Measurements from ENCODE around the gene OR6X1.

OR6X1 gene, protein sequence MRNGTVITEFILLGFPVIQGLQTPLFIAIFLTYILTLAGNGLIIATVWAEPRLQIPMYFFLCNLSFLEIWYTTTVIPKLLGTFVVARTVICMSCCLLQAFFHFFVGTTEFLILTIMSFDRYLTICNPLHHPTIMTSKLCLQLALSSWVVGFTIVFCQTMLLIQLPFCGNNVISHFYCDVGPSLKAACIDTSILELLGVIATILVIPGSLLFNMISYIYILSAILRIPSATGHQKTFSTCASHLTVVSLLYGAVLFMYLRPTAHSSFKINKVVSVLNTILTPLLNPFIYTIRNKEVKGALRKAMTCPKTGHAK

DNA sequence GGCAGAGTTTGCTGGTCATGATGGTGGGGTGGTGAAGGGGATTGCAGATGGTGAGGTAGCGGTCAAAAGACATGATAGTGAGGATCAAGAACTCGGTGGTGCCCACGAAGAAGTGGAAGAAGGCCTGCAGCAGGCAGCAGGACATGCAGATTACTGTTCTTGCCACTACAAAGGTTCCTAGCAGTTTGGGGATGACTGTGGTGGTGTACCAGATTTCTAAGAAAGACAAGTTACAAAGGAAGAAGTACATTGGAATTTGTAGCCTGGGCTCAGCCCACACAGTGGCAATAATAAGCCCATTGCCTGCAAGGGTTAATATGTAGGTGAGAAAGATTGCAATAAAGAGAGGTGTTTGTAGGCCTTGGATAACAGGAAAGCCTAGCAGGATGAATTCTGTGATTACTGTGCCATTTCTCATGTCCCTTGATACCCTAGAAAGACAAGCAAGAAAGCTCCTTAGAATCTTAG lies at the start of gene OR6X1:
OR6X1 (minus strand) TSS at position 418 of the 468 bp plus-strand sequence; CDS start at position 418, 0 bp downstream.
- Mint-ChIP-seq H3K9me3 (no peaks in the 10 kb centered on the region), H3K36me3 (no peaks in the 10 kb centered on the region), H3K4me3 (no peak within 1 kb of the TSS), H3K27ac (no peak within 1 kb of the TSS), H3K4me1 (no peaks in the 10 kb centered on the region), H3K27me3 (peaks cover 14% of the 10 kb centered on the region)
- ATAC-seq (ENCODE audit: low read depth) = no peak
- DNase-seq (ENCODE audit: low spot score in 2 of 2) = no peak

DNA sequence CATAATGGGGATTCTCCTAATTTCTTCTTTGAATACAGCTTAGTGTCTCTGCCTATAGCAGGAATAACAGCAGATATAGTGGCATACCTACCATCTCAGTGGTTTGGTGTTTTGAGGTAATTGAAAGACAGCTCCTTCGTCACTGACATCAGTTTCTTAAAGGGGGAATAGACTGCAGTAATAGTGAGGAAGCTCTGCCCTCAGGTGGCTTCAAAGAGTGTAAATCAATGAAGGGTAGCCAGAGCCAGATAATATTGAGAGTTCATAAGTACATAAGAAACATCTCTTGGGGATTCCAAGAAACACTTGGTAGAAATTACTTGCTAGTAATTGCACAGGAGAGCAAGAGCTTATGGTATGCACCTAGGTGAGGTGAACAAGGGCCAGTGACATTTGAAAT lies 47.4 kb upstream of the OR6X1 start:
- peaks cover 7% of the 10 kb centered on the region for H3K4me1 Mint-ChIP-seq
- peaks cover 1% of the 10 kb centered on the region for H3K27me3 Mint-ChIP-seq
- no peak for ATAC-seq (ENCODE audit: low read depth)
- H3K4me3 Mint-ChIP-seq = no peak overlapping the region
- H3K9me3 Mint-ChIP-seq = no peaks in the 10 kb centered on the region
- no peak for DNase-seq (ENCODE audit: low spot score in 2 of 2)
- H3K36me3 Mint-ChIP-seq = no peaks in the 10 kb centered on the region
- no peak overlapping the region for H3K27ac Mint-ChIP-seq

DNA sequence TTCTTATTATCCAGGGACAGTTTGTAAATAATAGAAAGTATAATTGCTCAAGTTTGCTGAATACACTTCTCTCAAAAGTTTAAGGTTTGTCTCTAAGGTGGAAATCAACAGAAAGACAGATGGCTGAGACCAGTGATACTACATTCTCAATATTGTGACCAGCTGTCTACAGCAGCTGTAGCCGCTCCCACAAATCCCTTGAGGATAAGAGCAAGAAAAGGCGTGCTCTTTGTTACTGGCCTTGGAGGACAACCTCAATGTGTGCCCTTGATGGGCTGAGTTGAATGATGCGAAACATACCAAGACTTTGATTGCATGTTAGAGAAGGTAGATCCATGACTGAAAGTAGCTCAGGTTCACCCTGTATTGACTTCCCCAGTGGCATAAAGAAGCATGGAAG lies 45.7 kb upstream of the OR6X1 start:
- peaks cover 9% of the 10 kb centered on the region for H3K4me1 Mint-ChIP-seq
- peaks cover 1% of the 10 kb centered on the region for H3K27me3 Mint-ChIP-seq
- no peaks in the 10 kb centered on the region for H3K9me3 Mint-ChIP-seq
- DNase-seq (ENCODE audit: low spot score in 2 of 2) (no peak), ATAC-seq (ENCODE audit: low read depth) (no peak)
- H3K27ac Mint-ChIP-seq = no peak overlapping the region
- no peaks in the 10 kb centered on the region for H3K36me3 Mint-ChIP-seq
- no peak overlapping the region for H3K4me3 Mint-ChIP-seq

DNA sequence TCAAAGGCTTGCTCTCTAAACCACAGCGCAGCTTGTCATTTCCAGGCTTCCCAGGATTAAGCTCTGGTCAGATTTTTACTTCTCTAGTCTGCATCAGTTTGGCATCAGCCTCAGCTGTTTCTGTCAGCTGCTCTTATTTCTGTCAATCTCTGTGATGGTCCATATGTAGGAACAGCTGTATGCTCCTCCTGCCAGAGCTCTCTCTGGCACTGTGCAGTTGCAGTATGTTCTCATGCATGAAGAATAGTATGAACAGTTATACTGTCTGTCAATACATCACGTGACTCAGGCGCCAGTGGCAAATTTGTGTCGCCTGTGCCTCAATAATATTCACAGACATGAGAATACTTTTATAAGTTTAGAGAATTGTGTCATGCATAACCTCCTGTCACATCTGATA lies 45.1 kb upstream of the OR6X1 start:
- no peak overlapping the region for H3K27ac Mint-ChIP-seq
- no peaks in the 10 kb centered on the region for H3K36me3 Mint-ChIP-seq
- H3K4me1 Mint-ChIP-seq = peaks cover 9% of the 10 kb centered on the region
- no peak for DNase-seq (ENCODE audit: low spot score in 2 of 2)
- no peak for ATAC-seq (ENCODE audit: low read depth)
- no peaks in the 10 kb centered on the region for H3K27me3 Mint-ChIP-seq
- no peaks in the 10 kb centered on the region for H3K9me3 Mint-ChIP-seq
- H3K4me3 Mint-ChIP-seq = no peak overlapping the region

DNA sequence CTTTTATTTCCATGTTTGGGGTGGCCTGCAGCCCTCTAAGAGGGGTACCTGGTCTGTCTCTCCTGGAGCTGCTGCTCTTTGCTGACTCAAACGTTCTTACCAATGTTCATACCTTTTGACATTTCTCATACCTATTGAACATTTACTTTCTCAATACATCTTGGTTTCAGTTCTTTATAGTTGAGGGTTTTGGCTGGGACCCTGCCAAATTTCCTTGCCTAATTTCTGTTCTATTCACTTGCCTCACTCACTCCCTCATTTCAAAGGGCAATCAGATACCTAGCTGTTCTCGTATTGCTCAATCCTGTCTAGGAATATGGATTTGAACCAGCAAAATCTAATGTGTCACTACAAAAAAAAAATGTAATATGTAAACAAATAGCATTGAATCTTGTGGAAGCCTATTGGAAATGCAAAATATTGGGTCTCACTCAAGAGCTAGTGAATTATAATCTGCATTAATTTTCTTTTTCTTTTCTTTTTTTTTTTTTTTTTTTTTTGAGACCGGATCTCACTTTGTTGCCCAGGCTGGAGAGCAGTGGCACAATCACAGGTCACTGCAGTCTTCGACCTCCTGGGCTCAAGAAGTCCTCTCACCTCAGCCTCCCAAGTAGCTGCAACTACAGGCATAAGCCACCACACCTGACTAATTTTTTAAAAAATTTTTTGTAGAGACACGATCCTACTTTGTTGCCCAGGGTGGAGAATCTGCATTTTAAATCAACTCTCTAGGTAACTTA lies 44.4 kb upstream of the OR6X1 start:
- Mint-ChIP-seq H3K4me3 (no peak overlapping the region), H3K36me3 (no peaks in the 10 kb centered on the region), H3K4me1 (peaks cover 9% of the 10 kb centered on the region), H3K27ac (no peak overlapping the region), H3K9me3 (no peaks in the 10 kb centered on the region), H3K27me3 (peaks cover 2% of the 10 kb centered on the region)
- no peak for DNase-seq (ENCODE audit: low spot score in 2 of 2)
- ATAC-seq (ENCODE audit: low read depth) = no peak

DNA sequence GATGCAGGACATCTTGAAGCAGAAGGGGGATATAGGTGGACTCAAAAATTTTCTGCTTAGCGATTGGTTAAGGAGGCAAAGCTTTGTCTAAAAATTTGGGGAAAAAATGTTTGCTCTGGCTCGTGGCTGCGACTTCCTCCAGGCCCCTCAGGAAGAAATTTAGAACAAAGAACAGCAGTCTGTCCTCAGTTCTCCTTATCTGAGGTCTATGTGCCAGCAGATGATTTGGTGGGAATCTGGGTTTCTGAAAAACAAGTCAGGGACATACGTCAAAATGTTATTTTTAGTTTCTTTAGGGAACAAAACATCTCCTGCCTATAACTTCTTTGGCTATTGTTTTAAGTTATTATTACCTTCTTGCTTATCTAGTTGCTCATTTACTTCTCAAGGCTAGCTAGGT lies 43.8 kb upstream of the OR6X1 start:
- ATAC-seq (ENCODE audit: low read depth) (no peak), DNase-seq (ENCODE audit: low spot score in 2 of 2) (no peak)
- Mint-ChIP-seq H3K4me1 (peaks cover 9% of the 10 kb centered on the region), H3K36me3 (no peaks in the 10 kb centered on the region), H3K27ac (no peak overlapping the region), H3K9me3 (no peaks in the 10 kb centered on the region), H3K27me3 (peaks cover 2% of the 10 kb centered on the region), H3K4me3 (no peak overlapping the region)

DNA sequence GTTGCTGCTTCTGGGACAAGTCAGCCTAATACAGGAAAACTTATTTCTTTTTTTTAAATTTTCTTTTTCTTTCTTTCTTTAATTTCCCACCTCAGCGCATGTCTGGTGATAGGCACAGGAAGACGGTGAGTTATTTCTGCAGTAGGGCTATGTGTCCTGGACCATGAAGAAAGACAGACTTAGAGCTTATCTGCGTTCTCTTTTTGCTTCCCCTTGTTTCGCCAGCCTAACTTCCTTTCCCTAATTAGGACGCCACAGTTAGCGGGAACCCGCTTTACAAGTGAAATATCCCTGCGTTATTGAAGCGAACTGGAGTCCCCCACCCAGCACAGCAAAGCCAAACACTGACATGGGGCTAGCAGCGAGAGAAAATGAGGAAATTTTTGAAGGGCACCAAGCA lies 43.2 kb upstream of the OR6X1 start:
- no peak overlapping the region for H3K27ac Mint-ChIP-seq
- H3K9me3 Mint-ChIP-seq = no peaks in the 10 kb centered on the region
- H3K36me3 Mint-ChIP-seq = no peaks in the 10 kb centered on the region
- no peak overlapping the region for H3K4me3 Mint-ChIP-seq
- H3K27me3 Mint-ChIP-seq = peaks cover 2% of the 10 kb centered on the region
- peaks cover 9% of the 10 kb centered on the region for H3K4me1 Mint-ChIP-seq
- ATAC-seq (ENCODE audit: low read depth) (no peak), DNase-seq (ENCODE audit: low spot score in 2 of 2) (no peak)

DNA sequence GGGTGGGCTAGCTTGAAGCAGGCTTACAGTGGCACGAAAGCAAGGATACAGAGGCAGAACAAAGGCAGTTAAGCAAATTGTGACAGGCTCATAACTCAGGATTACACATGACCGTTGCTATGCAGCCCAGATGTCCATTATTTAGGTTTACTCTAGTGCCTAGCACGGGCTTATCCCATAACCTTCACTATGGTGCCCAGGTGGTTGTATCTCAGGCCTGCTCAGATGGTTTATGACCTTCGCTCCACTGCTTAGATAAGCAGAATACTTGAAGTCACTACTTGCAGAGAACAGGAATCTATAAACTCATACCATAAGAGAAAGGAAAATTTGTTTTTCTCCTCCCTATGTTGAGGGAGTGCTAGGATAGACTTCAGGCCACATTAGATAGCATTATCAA lies 42.8 kb upstream of the OR6X1 start:
- Mint-ChIP-seq H3K27ac (no peak overlapping the region), H3K4me1 (peaks cover 9% of the 10 kb centered on the region), H3K9me3 (no peaks in the 10 kb centered on the region), H3K36me3 (no peaks in the 10 kb centered on the region), H3K27me3 (peaks cover 2% of the 10 kb centered on the region), H3K4me3 (no peak overlapping the region)
- DNase-seq (ENCODE audit: low spot score in 2 of 2) = no peak
- ATAC-seq (ENCODE audit: low read depth) = no peak

DNA sequence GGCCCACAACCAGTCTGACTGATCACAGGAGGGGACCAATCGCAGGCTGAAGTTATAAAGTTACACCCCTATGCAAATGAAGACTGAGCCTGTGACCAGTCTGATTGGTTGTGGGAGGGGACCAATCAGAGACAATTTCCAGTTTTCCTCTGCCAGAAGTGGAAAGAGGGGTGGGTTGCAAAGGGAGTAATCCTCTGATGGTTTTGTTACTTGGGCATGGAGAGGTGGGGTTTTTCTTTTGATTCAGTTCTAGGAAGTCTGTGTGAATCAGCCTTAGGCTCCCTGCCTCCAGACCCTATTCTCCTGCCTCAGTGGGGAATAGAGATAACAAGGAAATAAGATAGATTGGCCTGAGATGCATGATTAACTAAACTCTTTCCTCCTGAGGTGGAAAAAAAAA lies 41.9 kb upstream of the OR6X1 start:
- no peak overlapping the region for H3K4me3 Mint-ChIP-seq
- ATAC-seq (ENCODE audit: low read depth) (no peak), DNase-seq (ENCODE audit: low spot score in 2 of 2) (no peak)
- H3K36me3 Mint-ChIP-seq = no peaks in the 10 kb centered on the region
- H3K9me3 Mint-ChIP-seq = peaks cover 1% of the 10 kb centered on the region
- H3K4me1 Mint-ChIP-seq = peaks cover 9% of the 10 kb centered on the region
- peaks cover 2% of the 10 kb centered on the region for H3K27me3 Mint-ChIP-seq
- H3K27ac Mint-ChIP-seq = no peak overlapping the region

DNA sequence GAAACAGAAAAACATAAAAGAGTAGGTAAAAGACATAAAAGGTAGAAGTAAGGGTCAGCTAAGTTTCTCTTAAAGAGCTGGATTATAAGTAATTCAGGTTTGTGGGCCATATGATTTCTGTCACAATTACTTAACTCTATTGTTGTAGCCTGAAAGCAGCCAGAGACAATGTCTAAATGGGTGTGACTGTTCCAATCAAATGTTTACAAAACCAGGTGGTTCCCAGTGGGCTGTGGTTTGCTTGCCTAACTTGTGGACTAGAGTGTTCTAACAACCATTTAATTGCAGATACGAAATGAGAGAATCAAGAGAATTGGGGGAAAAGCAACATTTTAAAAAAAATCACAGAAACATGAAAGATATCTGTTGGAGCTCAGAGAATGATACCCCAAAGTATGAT lies 29.2 kb upstream of the OR6X1 start:
- H3K27me3 Mint-ChIP-seq = peaks cover 6% of the 10 kb centered on the region
- DNase-seq (ENCODE audit: low spot score in 2 of 2) (no peak), ATAC-seq (ENCODE audit: low read depth) (no peak)
- H3K4me1 Mint-ChIP-seq = no peaks in the 10 kb centered on the region
- H3K27ac Mint-ChIP-seq = no peak overlapping the region
- H3K4me3 Mint-ChIP-seq = no peak overlapping the region
- no peaks in the 10 kb centered on the region for H3K36me3 Mint-ChIP-seq
- H3K9me3 Mint-ChIP-seq = peaks cover 3% of the 10 kb centered on the region

DNA sequence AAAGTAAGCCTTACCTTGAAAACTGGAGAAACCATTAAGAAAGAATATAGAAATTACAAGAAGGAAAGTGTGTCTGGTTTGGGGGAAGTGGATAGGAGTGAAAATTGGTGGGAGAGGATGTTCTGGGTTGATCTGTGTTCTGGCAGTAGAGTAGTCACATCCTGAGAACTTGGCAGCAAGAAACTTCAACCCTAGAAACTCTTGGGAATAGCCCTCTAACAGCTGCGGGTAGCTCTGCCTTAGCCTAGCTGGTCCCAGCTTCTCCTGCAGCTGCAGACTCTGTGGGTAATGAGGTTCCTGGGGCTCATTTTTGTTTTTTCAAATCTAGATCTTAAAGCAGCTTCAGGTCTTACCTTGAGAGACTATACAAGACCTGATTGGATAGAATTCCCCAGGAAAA lies 24.2 kb upstream of the OR6X1 start:
- Mint-ChIP-seq H3K36me3 (no peaks in the 10 kb centered on the region), H3K4me1 (peaks cover 3% of the 10 kb centered on the region), H3K27ac (no peak overlapping the region), H3K27me3 (peaks cover 5% of the 10 kb centered on the region), H3K4me3 (no peak overlapping the region), H3K9me3 (peaks cover 1% of the 10 kb centered on the region)
- ATAC-seq (ENCODE audit: low read depth) (no peak), DNase-seq (ENCODE audit: low spot score in 2 of 2) (no peak)

DNA sequence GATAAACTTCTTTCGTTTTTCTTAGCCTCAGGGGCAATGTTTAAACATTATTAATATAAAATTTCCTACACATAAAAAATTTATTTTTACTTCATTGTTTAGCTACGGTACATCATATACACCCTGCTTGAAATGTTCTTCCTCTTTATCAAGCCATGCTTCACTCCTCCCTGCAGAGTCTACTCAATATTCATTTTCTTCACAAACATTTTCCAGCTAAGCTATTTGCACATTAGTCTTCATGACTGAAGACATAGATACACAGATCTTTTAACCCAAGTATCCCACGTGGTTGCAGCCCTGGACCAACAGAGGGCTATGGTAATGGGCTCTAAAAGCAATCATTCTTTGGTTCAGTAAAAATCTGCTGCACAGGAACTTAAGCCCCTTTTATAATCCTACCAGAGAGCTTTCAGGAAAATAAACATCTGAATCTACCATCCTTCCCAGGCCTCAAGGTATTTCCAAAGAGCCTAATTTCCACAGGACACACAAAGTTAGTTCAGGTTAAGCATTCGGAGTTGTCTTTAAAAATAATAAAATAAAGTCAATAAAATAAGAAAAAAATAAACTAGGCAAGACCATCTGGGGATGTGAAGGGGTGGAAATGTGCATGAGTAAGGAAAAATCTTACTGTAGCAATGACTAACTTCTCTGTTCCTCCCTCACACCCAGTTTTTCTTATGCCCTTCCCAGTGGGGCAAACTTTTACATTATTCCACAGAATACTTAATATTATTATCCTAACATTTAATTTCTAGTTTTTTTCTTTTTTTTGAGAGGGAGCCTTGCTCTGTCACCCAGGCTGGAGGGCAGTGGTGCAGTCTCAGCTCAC lies 21.6 kb upstream of the OR6X1 start:
- no peak overlapping the region for H3K4me3 Mint-ChIP-seq
- H3K36me3 Mint-ChIP-seq = no peaks in the 10 kb centered on the region
- peaks cover 3% of the 10 kb centered on the region for H3K4me1 Mint-ChIP-seq
- ATAC-seq (ENCODE audit: low read depth) (no peak), DNase-seq (ENCODE audit: low spot score in 2 of 2) (no peak)
- no peak overlapping the region for H3K27ac Mint-ChIP-seq
- H3K27me3 Mint-ChIP-seq = peaks cover 5% of the 10 kb centered on the region
- peaks cover 1% of the 10 kb centered on the region for H3K9me3 Mint-ChIP-seq

DNA sequence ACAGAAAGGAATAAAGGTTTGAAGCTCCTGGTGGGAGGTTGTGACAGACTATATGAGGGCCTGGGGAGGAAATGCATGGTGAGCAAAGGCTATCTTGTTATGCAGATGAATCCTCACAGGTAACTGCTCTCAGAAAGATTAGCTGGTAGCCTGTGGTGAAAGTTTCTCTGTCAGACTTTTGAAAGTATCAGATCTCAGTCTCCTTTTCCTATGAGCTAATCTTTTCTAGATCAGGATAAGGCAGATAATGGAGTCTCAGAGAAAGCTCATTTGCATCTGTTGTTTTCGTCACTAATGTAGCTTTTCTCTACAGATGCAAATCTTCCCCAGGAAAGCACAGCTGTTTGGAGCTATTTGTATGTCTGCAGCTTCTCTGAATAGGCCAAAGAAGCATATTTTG lies 21.0 kb upstream of the OR6X1 start:
- Mint-ChIP-seq H3K4me3 (no peak overlapping the region), H3K9me3 (peaks cover 1% of the 10 kb centered on the region), H3K36me3 (no peaks in the 10 kb centered on the region), H3K27me3 (peaks cover 5% of the 10 kb centered on the region), H3K4me1 (peaks cover 3% of the 10 kb centered on the region), H3K27ac (no peak overlapping the region)
- no peak for DNase-seq (ENCODE audit: low spot score in 2 of 2)
- ATAC-seq (ENCODE audit: low read depth) = no peak

DNA sequence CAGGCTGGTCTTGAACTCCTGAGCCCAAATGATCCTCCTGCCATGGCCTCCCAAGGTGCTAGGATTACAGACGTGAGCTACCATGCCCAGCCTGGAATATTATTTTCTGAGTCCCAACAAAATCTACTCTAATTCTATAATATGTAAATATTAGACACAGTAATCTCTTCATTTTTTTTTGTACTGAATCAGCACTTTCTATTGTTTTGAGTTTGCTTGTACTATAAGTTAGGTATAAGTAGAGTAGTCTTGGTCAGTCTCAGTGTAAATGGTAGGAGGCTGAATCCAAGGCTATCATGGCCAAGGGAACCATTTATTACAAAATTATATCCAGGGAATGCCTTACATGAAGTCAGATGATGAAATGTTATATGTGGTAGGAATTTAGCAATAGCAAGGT lies 19.6 kb upstream of the OR6X1 start:
- H3K27ac Mint-ChIP-seq = no peak overlapping the region
- no peak overlapping the region for H3K4me3 Mint-ChIP-seq
- H3K36me3 Mint-ChIP-seq = no peaks in the 10 kb centered on the region
- peaks cover 1% of the 10 kb centered on the region for H3K9me3 Mint-ChIP-seq
- no peak for ATAC-seq (ENCODE audit: low read depth)
- H3K27me3 Mint-ChIP-seq = peaks cover under 1% of the 10 kb centered on the region
- peaks cover 3% of the 10 kb centered on the region for H3K4me1 Mint-ChIP-seq
- DNase-seq (ENCODE audit: low spot score in 2 of 2) = no peak
